ENCODE results near the gene WFIKKN1.

Gene WFIKKN1

DNA sequence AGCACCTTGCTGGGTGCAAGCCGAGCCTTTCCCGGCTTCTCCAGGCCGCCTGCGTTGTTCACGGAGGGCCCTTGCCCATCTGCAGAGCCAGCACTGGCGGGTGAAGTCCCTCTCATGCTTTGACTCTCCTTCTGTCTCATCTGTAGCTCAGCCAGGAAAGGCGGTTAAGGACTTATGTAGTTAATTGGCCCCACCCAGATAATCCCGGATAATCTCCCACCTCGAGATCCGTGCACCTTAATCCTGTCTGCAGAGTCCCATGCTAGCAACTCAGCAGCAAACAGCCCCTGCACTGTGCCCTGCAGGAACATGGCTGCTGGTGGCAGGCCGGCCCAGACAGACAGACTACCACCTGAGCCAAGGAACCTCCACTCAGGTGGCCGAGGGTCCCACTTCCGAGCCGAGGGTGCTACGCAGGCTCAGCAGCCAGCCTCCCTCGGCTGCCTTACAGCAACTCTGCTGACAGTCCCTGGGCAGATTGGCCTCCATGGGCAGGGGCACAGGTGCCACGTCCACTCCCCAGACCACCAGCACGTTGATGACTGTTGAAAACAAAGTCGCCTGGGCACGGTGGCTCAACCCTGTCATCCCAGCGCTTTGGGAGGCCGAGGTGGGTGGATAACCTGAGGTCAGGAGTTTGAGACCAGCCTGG is 24.0 kb upstream of the WFIKKN1 start:
- peaks cover 4% of the 10 kb centered on the region; the same call in 1 of the 2 replicates for H3K9me3 ChIP-seq (ENCODE audit: low read length)
- no peaks in the 10 kb centered on the region for H4K20me1 ChIP-seq (ENCODE audit: insufficient read depth, low read length)
- H3K4me1 ChIP-seq (ENCODE audit: insufficient read depth, low read length, severe bottlenecking), result no peaks in the 10 kb centered on the region
- no peaks in the 10 kb centered on the region for H3K9me2 ChIP-seq (ENCODE audit: low read depth, low read length)
- H3K27ac ChIP-seq (ENCODE audit: low read depth, low read length, poor library complexity, severe bottlenecking), result no peak overlapping the region
- no peaks in the 10 kb centered on the region; the same call in 1 of the 2 replicates for H3K27me3 ChIP-seq (ENCODE audit: insufficient read depth, low read length)
- H3K9ac ChIP-seq (ENCODE audit: low read length), result no peak overlapping the region
- no peak overlapping the region for H3K4me3 ChIP-seq (ENCODE audit: low read depth, low read length, poor library complexity, severe bottlenecking)
- no peak overlapping the region for H2AFZ ChIP-seq (ENCODE audit: low read length)
- H3F3A ChIP-seq (ENCODE audit: insufficient read depth, low read length), result no peaks in the 10 kb centered on the region
- no peak overlapping the region for H3K4me2 ChIP-seq (ENCODE audit: low read length)
- H3K36me3 ChIP-seq (ENCODE audit: insufficient read depth, low read length), result peaks cover 5% of the 10 kb centered on the region; the same call in 1 of the 2 replicates
- no peaks in the 10 kb centered on the region for H3K79me2 ChIP-seq (ENCODE audit: insufficient read depth, low read length)
- TF ChIP-seq, protein P1, sequence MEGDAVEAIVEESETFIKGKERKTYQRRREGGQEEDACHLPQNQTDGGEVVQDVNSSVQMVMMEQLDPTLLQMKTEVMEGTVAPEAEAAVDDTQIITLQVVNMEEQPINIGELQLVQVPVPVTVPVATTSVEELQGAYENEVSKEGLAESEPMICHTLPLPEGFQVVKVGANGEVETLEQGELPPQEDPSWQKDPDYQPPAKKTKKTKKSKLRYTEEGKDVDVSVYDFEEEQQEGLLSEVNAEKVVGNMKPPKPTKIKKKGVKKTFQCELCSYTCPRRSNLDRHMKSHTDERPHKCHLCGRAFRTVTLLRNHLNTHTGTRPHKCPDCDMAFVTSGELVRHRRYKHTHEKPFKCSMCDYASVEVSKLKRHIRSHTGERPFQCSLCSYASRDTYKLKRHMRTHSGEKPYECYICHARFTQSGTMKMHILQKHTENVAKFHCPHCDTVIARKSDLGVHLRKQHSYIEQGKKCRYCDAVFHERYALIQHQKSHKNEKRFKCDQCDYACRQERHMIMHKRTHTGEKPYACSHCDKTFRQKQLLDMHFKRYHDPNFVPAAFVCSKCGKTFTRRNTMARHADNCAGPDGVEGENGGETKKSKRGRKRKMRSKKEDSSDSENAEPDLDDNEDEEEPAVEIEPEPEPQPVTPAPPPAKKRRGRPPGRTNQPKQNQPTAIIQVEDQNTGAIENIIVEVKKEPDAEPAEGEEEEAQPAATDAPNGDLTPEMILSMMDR (IDR thresholded peaks at IDR 0.05; ENCODE audit: low read length), result no peak
- TF ChIP-seq EZH2 (IDR thresholded peaks at IDR 0.05; ENCODE audit: borderline replicate concordance, low read length), result no peak

DNA sequence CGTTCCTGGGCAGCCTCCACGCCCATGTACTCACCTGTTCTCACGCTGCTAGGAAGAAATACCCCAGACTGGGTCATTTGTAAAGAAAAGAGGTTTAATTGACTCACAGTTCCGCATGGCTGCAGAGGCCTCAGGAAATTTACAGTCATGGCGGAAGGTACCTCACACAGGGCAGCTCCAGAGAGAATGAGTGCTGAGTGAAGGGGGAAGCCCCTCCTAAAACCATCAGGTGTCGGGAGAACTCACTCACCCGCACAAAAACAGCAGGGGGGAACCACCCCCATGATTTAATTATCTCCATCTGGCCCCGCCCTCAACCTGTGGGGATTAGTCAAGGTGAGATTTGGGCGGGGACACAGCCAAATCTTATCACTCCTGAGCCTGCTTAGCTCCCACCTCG is 22.8 kb upstream of the WFIKKN1 start:
- Histone ChIP-seq H3K27me3 (ENCODE audit: insufficient read depth, low read length) (no peaks in the 10 kb centered on the region; the same call in 1 of the 2 replicates), H3K4me2 (ENCODE audit: low read length) (no peak overlapping the region), H3K4me1 (ENCODE audit: insufficient read depth, low read length, severe bottlenecking) (no peaks in the 10 kb centered on the region), H3K9me3 (ENCODE audit: low read length) (peaks cover 4% of the 10 kb centered on the region; the same call in 1 of the 2 replicates), H3F3A (ENCODE audit: insufficient read depth, low read length) (no peaks in the 10 kb centered on the region), H3K27ac (ENCODE audit: low read depth, low read length, poor library complexity, severe bottlenecking) (no peak overlapping the region), H3K4me3 (ENCODE audit: low read depth, low read length, poor library complexity, severe bottlenecking) (no peak overlapping the region), H3K9ac (ENCODE audit: low read length) (no peak overlapping the region), H2AFZ (ENCODE audit: low read length) (no peak overlapping the region), H3K36me3 (ENCODE audit: insufficient read depth, low read length) (peaks cover 5% of the 10 kb centered on the region; the same call in 1 of the 2 replicates), H4K20me1 (ENCODE audit: insufficient read depth, low read length) (no peaks in the 10 kb centered on the region), H3K79me2 (ENCODE audit: insufficient read depth, low read length) (no peaks in the 10 kb centered on the region), H3K9me2 (ENCODE audit: low read depth, low read length) (no peaks in the 10 kb centered on the region)
- no peak for TF ChIP-seq EZH2 (IDR thresholded peaks at IDR 0.05; ENCODE audit: borderline replicate concordance, low read length)
- TF ChIP-seq, protein P1 (IDR thresholded peaks at IDR 0.05; ENCODE audit: low read length), result no peak

DNA sequence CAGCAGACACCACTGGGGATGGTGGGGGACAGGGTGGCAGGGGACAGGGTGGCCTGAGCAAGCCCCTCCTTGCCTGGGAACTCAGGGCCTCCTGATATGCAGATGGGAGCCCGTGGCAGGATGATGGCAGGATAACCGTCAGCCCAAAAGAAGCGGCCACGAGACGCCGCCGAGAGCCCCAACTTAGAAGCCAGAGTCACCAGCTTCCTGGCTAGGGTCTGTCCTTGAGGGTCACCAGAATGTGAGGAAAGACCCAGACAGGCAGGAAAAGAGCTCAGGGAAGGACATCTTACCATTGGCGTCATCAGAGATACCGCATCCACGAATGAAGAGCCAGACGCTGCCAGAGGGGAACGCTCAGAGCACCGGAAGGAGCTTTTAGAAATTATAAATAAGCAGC is 21.5 kb upstream of the WFIKKN1 start:
- H3K27me3 ChIP-seq (ENCODE audit: insufficient read depth, low read length), result no peaks in the 10 kb centered on the region; the same call in 1 of the 2 replicates
- H3K4me1 ChIP-seq (ENCODE audit: insufficient read depth, low read length, severe bottlenecking), result no peaks in the 10 kb centered on the region
- no peaks in the 10 kb centered on the region for H3K9me2 ChIP-seq (ENCODE audit: low read depth, low read length)
- H3K9ac ChIP-seq (ENCODE audit: low read length), result no peak overlapping the region
- H2AFZ ChIP-seq (ENCODE audit: low read length), result no peak overlapping the region
- no peaks in the 10 kb centered on the region for H3F3A ChIP-seq (ENCODE audit: insufficient read depth, low read length)
- no peak overlapping the region for H3K4me3 ChIP-seq (ENCODE audit: low read depth, low read length, poor library complexity, severe bottlenecking)
- H3K9me3 ChIP-seq (ENCODE audit: low read length), result peaks cover 4% of the 10 kb centered on the region; the same call in 1 of the 2 replicates
- no peaks in the 10 kb centered on the region for H4K20me1 ChIP-seq (ENCODE audit: insufficient read depth, low read length)
- no peak overlapping the region for H3K27ac ChIP-seq (ENCODE audit: low read depth, low read length, poor library complexity, severe bottlenecking)
- H3K79me2 ChIP-seq (ENCODE audit: insufficient read depth, low read length), result no peaks in the 10 kb centered on the region
- peaks cover 5% of the 10 kb centered on the region; the same call in 1 of the 2 replicates for H3K36me3 ChIP-seq (ENCODE audit: insufficient read depth, low read length)
- H3K4me2 ChIP-seq (ENCODE audit: low read length), result no peak overlapping the region
- TF ChIP-seq EZH2 (IDR thresholded peaks at IDR 0.05; ENCODE audit: borderline replicate concordance, low read length), result no peak
- TF ChIP-seq, protein P1 (IDR thresholded peaks at IDR 0.05; ENCODE audit: low read length), result no peak
